AG10803 (cell line): ENCODE measurements around the gene LY9.
A peak's percentile ranks its signal among the peaks of the same experiment; 100 is the strongest.

ENCODE experiments used
- DNase-seq: peaks from one replicate; pipeline ENCODE4 v3.0.0; 2010; ENCODE audit warnings: low read depth
- H3K4me3 ChIP-seq: 2 replicates; pipeline ENCODE4 v1.5.1; 2011; ENCODE audit warnings: mild to moderate bottlenecking, low read length, control low read depth
- TF ChIP-seq, protein P1 (sequence below): conservative IDR thresholded peaks from 2 replicates; pipeline ENCODE4 v1.5.1; 2011; ENCODE audit warnings: mild to moderate bottlenecking, low read length, control low read depth, inconsistent platforms

LY9 gene

DNA sequence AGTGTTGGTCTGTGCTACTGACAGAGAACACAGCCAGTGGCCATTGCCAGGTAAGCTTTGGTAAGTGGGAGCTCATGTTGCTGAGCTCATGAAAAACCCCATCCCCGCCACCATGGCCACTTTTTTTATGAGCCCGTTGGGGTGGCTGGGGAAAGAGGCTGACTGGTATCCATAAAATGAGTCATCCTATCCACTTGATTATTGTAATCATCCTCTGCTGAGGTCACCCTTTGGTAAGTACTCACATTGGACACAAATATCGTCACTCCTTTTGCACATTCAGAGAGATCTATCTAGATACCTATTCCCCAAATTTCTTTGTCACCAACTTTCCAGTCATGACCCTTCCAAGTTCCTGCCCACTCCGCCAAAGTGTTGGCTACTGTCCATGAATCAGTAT, 34.9 kb upstream of the LY9 start:
- TF ChIP-seq, protein P1, sequence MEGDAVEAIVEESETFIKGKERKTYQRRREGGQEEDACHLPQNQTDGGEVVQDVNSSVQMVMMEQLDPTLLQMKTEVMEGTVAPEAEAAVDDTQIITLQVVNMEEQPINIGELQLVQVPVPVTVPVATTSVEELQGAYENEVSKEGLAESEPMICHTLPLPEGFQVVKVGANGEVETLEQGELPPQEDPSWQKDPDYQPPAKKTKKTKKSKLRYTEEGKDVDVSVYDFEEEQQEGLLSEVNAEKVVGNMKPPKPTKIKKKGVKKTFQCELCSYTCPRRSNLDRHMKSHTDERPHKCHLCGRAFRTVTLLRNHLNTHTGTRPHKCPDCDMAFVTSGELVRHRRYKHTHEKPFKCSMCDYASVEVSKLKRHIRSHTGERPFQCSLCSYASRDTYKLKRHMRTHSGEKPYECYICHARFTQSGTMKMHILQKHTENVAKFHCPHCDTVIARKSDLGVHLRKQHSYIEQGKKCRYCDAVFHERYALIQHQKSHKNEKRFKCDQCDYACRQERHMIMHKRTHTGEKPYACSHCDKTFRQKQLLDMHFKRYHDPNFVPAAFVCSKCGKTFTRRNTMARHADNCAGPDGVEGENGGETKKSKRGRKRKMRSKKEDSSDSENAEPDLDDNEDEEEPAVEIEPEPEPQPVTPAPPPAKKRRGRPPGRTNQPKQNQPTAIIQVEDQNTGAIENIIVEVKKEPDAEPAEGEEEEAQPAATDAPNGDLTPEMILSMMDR = no peak
- DNase-seq = no peak
- no peak overlapping the region for H3K4me3 ChIP-seq

DNA sequence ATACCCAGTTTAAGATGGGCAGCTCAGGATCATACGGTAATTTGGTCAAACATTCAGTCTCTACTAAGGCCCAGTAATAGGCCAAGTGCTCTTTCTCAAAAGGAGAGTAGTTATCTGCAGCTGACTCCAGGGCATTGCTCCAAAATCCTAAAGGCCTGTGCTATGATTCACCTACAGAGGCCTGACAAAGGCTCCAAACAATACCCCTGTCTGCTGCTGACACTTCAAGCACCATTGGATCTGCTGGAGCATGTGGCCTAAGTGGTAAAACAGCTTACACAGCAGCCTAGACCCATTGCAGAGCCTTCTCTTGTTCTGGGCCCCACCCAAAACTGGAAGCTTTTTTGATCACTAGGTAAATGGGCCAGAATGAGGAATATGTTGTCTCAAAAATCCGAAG, 34.1 kb upstream of the LY9 start:
- no peak for DNase-seq
- H3K4me3 ChIP-seq = no peak overlapping the region
- TF ChIP-seq, protein P1 = no peak

DNA sequence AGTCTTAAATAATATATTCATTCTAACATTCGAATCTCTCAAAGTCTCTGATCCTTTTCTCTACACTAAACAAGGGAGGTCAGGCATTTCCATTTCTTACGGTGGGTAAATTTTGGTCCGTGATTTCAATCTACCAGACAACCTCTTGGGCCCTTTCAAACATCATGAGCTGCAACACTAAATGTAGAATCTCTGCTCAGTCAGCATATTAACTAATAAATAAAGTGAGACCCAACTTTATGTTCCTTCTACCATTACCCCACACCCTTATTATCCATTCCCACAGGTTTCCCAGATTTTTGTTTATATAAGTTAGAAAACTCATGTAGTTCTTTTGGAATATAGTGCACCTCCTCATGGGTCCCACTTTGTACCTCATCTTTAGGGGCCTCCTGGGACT, 32.0 kb upstream of the LY9 start:
- TF ChIP-seq, protein P1 = no peak
- H3K4me3 ChIP-seq = no peak overlapping the region
- DNase-seq = no peak

DNA sequence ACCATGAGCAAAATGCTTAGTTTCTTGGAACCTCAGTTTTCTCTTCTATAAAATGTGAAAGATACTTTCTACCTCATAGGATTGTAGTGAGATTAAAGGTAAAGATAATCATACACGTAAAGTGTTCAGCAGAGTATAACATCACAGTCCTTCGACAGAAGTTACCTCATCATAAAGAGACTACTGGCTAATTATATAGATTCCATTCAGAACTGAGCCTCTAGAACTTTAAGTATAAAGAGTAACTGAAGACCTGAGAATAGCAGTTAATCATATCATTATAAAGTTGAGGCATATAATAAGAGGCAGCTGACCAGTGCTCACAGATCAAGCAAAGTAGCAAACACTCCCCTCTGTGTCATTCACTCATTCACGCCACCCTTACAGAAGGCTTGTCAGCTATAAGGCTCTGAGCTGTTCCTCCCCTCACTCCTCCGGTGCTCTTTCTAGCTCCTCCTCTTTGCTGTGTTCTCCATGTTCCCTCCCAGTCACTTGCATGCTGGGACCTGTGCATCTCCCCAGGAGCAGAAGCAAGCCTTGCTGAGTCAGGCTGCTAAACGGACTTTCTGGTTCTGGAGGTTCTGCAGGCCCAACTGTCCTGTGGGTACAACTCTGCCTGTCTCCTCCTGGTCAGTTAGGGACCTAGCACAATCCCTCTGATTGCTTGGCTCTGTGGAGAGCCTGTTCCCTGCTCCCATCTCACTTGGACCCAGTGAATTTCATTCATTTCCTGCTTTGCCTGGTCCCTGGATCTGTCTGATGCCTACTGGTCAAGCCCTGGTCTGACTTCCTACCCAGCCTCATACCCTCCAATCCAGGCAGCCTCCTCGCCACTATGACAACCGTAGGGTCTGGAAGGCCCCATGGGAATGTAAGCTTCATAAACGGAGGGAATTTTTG, 28.3 kb upstream of the LY9 start:
- no peak overlapping the region for H3K4me3 ChIP-seq
- TF ChIP-seq, protein P1 = no peak
- DNase-seq = no peak

DNA sequence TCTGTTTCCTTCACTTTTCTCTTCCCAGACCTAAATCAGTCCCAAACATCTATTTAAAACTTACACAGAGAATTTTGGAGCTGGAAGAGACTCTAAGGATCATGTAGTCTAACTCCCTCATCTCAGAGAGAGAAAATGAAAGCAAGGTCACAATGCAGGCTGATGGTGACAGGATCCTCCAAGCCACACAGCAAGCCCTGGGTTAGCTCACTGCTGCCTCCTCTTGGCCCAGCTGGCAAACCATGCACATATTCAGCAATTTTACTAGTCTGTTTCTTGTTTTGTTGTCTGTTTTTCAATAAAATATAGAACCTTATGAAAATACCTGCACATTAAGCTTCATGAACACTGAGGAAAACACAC, 27.7 kb upstream of the LY9 start:
- no peak overlapping the region for H3K4me3 ChIP-seq
- peak; percentile 3 for DNase-seq
- TF ChIP-seq, protein P1 = peak; percentile 31

DNA sequence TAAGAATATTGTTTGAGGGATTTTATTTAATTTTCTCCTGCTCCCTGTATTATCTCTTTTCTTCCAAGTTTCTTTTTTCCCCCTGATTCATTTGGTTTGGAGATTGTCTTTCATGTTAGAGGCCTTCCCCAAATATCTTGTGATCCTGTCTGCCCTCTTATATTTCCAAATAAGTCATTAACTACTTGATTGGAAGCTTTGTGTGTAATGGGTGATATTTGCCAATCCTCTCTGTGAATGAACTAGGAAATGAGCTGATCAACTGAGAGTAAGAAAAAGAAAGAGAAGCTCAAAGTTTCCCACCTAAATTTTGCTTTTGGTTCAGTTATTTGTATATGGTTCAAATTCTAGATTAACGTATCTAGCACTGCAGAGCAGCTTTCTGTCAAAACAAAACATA, 23.6 kb upstream of the LY9 start:
- H3K4me3 ChIP-seq = no peak overlapping the region
- TF ChIP-seq, protein P1 = no peak
- no peak for DNase-seq

DNA sequence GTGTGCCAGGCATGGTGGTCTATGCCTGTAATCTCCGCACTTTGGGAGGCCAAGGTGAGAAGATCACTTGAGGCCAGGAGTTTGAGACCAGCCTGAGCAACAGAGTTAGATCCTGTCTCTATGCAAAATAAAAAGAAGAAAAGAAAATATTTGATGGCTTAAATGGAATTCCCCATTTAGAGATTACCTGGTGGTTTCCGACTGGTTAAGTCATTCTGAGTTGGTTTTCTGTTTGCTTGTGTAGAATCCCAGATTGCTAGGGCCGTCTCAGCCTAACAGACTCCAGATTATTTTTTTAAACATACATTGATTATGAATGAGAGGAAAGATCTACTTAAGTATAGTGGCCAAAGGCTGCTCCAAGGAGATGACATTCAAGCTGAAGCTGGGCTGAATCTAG, 22.9 kb upstream of the LY9 start:
- no peak for DNase-seq
- no peak overlapping the region for H3K4me3 ChIP-seq
- TF ChIP-seq, protein P1 = no peak
